ENCODE results near the gene CAST. TPM values are rescaled to one million over a fixed set of nuclear protein-coding genes. Genes with fewer than 3 reads are reported as not detected.

The CAST gene
- total RNA-seq, 1 donor from 2014 or later = 272 TPM

- no peaks in the 10 kb centered on the region for H3K36me3 ChIP-seq
- no peak for TF ChIP-seq CTCF (IDR thresholded peaks at IDR 0.05)
- DNase-seq (peak; percentile 53), ATAC-seq (peak in 1 of 2 donors; percentile 36)
- no peak overlapping the region for H3K27ac ChIP-seq
- no peaks in the 10 kb centered on the region for H3K9me3 ChIP-seq
- H3K4me1 ChIP-seq = peaks cover 29% of the 10 kb centered on the region
- no peaks in the 10 kb centered on the region for H3K27me3 ChIP-seq (ENCODE audit: low read depth)
- no peak overlapping the region for H3K4me3 ChIP-seq
- intact Hi-C loops (cut with DNase I) = no loop called here
These were observed 147.7 kb downstream of the CAST start for GRCh38 chr5:96809921-96810320.

DNA sequence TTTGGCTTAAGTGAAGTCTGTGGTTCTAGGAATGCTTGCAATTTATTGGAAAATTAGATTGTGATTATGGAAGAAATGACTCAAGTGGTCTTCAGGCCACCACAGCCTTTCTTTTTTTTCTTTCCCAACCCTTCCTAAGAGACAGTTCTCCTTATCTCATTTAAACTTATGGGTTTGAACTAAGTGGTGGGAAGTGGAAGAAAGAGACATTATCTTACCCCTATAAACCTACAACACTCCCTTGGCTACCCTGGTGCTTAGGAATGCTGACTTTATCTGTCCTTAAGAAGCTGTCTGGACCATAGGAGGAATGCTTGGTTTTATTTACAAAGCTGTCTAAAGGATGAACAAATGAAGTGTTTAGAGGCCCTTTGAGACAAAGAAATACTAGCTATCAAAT is 150.7 kb downstream of the CAST start:
- Histone ChIP-seq H3K27ac (no peak overlapping the region), H3K36me3 (no peaks in the 10 kb centered on the region), H3K4me1 (peaks cover 19% of the 10 kb centered on the region), H3K4me3 (no peak overlapping the region), H3K9me3 (no peaks in the 10 kb centered on the region), H3K27me3 (ENCODE audit: low read depth) (no peaks in the 10 kb centered on the region)
- no peak for ATAC-seq
- no peak for TF ChIP-seq CTCF (IDR thresholded peaks at IDR 0.05)
- no peak for DNase-seq
- intact Hi-C loops (cut with DNase I) = no loop called here

DNA sequence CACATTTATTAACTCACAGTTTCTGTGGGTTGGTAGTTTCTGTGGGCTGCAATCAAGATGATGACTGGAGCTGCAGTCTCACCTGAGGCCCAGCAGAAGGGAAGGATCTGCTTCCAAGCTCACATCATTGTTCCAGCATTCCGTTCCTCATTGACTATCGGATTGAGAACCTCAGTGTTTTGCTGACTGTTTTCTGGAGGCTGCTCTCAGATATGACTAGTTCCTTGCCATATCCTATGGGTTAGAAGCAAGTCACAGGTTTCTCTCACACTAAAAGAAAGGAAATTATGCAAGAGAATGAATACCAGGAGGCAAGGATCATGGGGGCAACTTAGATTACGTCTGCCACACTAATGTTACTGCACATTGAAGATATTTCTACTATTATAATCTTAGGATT is 151.9 kb downstream of the CAST start:
- no peak for TF ChIP-seq CTCF (IDR thresholded peaks at IDR 0.05)
- DNase-seq = no peak
- no peak for ATAC-seq
- Histone ChIP-seq H3K27me3 (ENCODE audit: low read depth) (no peaks in the 10 kb centered on the region), H3K27ac (no peak overlapping the region), H3K4me1 (peaks cover 12% of the 10 kb centered on the region), H3K9me3 (no peaks in the 10 kb centered on the region), H3K36me3 (no peaks in the 10 kb centered on the region), H3K4me3 (no peak overlapping the region)
- intact Hi-C loops (cut with DNase I) = no loop called here

- intact Hi-C loops (cut with DNase I) = no loop called here
- H3K9me3 ChIP-seq = no peaks in the 10 kb centered on the region
- no peak for TF ChIP-seq CTCF (IDR thresholded peaks at IDR 0.05)
- ATAC-seq = peak; percentile 32 to 64
- H3K4me1 ChIP-seq = peaks cover 20% of the 10 kb centered on the region
- no peaks in the 10 kb centered on the region for H3K36me3 ChIP-seq
- DNase-seq = no peak
- peak overlapping the region; percentile 4 for H3K4me3 ChIP-seq
- no peak overlapping the region for H3K27ac ChIP-seq
- no peaks in the 10 kb centered on the region for H3K27me3 ChIP-seq (ENCODE audit: low read depth)
These were observed 154.3 kb downstream of the CAST start for GRCh38 chr5:96816411-96816939.

GRCh38 chr5:96816991-96817390 is 154.8 kb downstream of the CAST start:
- H3K4me3 ChIP-seq = peak overlapping the region; percentile 4
- no peak for ATAC-seq

More at GRCh38 chr5:96816991-96817390, 154.8 kb downstream of the CAST start:
- H3K4me1 ChIP-seq = peaks cover 24% of the 10 kb centered on the region
- H3K27me3 ChIP-seq (ENCODE audit: low read depth) = no peaks in the 10 kb centered on the region
- intact Hi-C loops (cut with DNase I) = no loop called here
- no peak for TF ChIP-seq CTCF (IDR thresholded peaks at IDR 0.05)
- DNase-seq = no peak
- H3K36me3 ChIP-seq = no peaks in the 10 kb centered on the region
- H3K27ac ChIP-seq = no peak overlapping the region
- no peaks in the 10 kb centered on the region for H3K9me3 ChIP-seq
